AG04450 (cell line): ENCODE measurements around the gene COQ10B. TPM values are rescaled to one million over a fixed set of nuclear protein-coding genes. Genes with fewer than 3 reads are reported as not detected.

Experiments
- CTCF ChIA-PET: fragments of 300-600, 350-600 bp; formaldehyde crosslinking; extraction: SDS; loops from one replicate; lab custom pipeline; 2022; ENCODE audit warnings: antibody characterized with exemption, inconsistent platforms; lab: Charles Lee
- POLR2A ChIA-PET: fragments of 350-600 bp; formaldehyde crosslinking; extraction: SDS; loops from one replicate; lab custom pipeline; 2021; ENCODE audit warnings: antibody characterized with exemption, inconsistent platforms; lab: Yijun Ruan, JAX
- DNase-seq: peaks from one replicate; pipeline ENCODE4 v3.0.0-alpha.2; 2011; ENCODE audit warnings: low read depth, low spot score
- H3K27ac ChIP-seq: one replicate; pipeline ENCODE4 v1.5.1; 2012; ENCODE audit warnings: low read depth, low read length, control low read depth
- H3K27me3 ChIP-seq: one replicate; pipeline ENCODE4 v1.6.0; 2012; ENCODE audit warnings: low read length; ENCODE audit not compliant: control insufficient read depth, insufficient read depth
- H3K4me3 ChIP-seq: 2 replicates; pipeline ENCODE4 v1.5.1; 2011; ENCODE audit warnings: mild to moderate bottlenecking, low read depth, low read length, control low read depth
- H3K9me3 ChIP-seq: 2 replicates; pipeline ENCODE4 v1.5.1; 2012; ENCODE audit warnings: low read length; ENCODE audit not compliant: control insufficient read depth, insufficient read depth
- polyA plus RNA-seq: library from polyadenylated mRNA; depleted of rRNA; stranded (reverse); fragments of >200 nt; gene quantifications from 2 replicates; pipeline ENCODE4 v1.2.3, GENCODE V29; 2011
- TF ChIP-seq, protein P1 (sequence below): IDR thresholded peaks from 2 replicates; pipeline ENCODE4 v1.5.1; 2011; ENCODE audit warnings: low read depth, low read length, control low read depth, inconsistent platforms

Gene COQ10B
- polyA plus RNA-seq, 1 experiment, result 5.8 TPM

DNA sequence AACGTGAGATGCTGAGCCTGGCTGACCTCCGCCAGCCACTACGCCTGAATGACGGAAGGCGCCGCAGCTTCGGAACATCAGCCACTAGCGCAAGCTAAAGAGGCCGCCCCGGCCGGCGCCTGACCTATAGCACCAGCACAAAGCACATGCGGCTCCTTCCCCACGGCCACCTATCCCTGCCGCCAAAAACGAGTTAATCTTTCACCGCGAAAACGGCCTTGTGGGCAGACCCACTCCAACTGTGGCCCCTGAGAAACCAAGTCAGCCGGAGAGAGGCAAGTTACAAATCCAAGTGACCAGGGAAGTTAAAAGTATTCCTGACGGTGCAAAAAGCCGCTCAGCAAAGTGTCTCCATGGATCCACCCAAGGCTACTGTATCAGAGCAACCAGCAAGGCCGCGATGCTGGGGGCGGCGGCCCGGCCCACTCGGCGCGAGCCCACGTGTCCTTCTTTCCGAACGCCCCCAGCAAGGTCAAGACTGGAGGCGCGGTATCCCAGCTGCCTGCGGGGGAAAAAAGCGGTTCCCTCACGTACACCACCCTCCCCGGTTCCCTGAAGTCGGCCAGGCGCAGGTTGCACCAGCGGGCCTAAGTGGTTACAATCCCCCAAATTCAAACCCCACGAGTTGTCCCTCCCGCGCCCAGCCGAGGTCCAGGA lies 45.7 kb downstream of the COQ10B start:
- H3K9me3 ChIP-seq, result no peaks in the 10 kb centered on the region; the same call in 1 of the 2 replicates
- POLR2A ChIA-PET, result interaction anchor here (0.9 to 4.3 kb wide), 7 partner anchors 14 to 177 kb away, joined by 3 to 47 read pairs (median 7); partner anchors contain the start of genes COQ10B, MOB4, RFTN2 and SF3B1
- DNase-seq, result no peak
- TF ChIP-seq, protein P1, sequence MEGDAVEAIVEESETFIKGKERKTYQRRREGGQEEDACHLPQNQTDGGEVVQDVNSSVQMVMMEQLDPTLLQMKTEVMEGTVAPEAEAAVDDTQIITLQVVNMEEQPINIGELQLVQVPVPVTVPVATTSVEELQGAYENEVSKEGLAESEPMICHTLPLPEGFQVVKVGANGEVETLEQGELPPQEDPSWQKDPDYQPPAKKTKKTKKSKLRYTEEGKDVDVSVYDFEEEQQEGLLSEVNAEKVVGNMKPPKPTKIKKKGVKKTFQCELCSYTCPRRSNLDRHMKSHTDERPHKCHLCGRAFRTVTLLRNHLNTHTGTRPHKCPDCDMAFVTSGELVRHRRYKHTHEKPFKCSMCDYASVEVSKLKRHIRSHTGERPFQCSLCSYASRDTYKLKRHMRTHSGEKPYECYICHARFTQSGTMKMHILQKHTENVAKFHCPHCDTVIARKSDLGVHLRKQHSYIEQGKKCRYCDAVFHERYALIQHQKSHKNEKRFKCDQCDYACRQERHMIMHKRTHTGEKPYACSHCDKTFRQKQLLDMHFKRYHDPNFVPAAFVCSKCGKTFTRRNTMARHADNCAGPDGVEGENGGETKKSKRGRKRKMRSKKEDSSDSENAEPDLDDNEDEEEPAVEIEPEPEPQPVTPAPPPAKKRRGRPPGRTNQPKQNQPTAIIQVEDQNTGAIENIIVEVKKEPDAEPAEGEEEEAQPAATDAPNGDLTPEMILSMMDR, result no peak
- H3K4me3 ChIP-seq, result peak overlapping the region; percentile 87
- H3K27ac ChIP-seq, result peak overlapping the region; percentile 66
- CTCF ChIA-PET, result no interaction called here
- no peaks in the 10 kb centered on the region for H3K27me3 ChIP-seq

DNA sequence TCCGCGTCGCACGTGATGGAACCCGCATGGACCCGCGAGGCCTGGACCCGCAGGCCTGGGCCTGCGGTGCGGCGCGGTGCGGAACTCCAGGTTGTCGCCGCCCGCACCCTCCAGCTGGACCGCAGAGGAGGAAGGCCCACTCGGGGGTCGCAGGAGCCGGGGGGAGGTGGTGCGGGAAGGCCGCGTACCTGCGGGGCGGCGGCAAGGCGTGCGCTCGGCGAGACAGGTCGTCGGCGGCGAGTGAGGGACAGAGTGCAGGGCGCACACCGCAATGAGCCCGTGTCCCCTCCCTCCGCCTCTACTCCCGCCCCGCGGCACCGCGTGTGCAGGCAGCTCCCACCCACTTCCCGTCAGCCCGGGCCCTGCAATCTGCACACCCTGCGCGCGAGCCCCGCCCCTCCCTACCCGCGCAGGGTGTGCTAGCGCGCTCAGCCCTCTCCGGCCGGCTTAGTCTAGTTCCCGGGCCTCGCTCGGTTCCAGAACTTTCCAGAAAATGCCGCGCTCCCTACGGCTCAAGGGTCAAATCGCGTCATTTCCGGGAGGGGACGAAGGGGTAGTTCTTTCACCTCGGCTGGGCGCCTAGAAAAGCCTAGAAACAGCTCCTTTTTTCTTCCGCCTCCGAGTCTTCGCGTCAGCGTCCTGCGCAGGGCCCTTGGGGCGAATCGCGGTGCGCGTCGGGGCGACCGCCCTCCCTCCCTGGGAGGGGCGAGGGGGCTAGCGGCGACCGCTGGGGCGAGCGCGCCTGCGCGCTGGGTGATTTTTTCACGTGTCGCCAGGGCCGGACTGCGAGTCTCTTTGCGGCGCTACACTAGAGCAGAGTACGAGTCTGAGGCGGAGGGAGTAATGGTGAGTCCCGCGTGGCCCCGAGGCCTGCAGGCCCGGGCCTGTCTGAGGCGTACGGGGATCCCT lies 46.5 kb downstream of the COQ10B start, which contains the start of the genes HSPD1 and HSPE1:
Gene HSPD1 (minus strand): TSS at position 247 of the 909 bp plus-strand sequence. CDS start 992 bp downstream, outside the sequence.
Gene HSPE1 (plus strand): TSS at position 786 of the 909 bp plus-strand sequence. CDS start 58 bp downstream, at position 844.
- Histone ChIP-seq H3K27ac (peak within 1 kb of the TSS; percentile 91), H3K27me3 (no peaks in the 10 kb centered on the region), H3K4me3 (peak within 1 kb of the TSS; percentile 87), H3K9me3 (no peaks in the 10 kb centered on the region; the same call in 1 of the 2 replicates)
- DNase-seq, result peak; percentile 98
- ChIA-PET POLR2A (interaction anchor here (0.6 to 4.3 kb wide), 13 partner anchors 8 to 207 kb away, joined by 3 to 47 read pairs (median 6); partner anchors contain the start of genes COQ10B, MARS2, MOB4 and RFTN2), CTCF (no interaction called here)
- TF ChIP-seq, protein P1, result no peak

DNA sequence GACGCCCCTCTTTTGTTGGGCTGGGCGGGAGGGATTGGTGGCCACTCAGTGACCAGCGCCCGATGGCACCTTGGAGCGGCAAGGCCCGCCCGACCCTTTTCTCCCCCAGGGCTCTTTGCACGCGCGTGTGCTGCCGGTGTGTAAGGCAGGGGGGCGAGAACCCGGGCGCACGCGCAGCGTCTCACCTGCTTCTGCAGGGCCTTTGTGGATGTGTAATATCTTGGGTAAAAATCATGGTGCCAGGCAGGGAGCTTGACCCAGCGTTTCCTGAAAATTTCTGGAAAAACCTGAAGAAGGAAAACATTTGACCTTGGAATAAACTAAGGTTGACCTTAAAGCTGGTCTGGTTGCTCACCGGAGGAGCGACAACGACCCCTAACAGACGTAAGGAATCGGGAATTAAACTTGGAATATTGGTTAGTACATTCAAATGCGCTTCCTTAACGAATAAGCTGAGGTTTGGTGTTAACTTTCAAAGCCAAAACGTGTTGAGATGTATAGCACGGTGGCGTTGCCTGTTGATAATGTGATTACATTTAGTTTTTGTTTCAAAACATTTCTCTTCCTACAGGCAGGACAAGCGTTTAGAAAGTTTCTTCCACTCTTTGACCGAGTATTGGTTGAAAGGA lies 47.3 kb downstream of the COQ10B start:
- Histone ChIP-seq H3K4me3 (peak overlapping the region; percentile 87), H3K27ac (peak overlapping the region; percentile 91), H3K27me3 (no peaks in the 10 kb centered on the region), H3K9me3 (no peaks in the 10 kb centered on the region; the same call in 1 of the 2 replicates)
- CTCF ChIA-PET, result no interaction called here
- TF ChIP-seq, protein P1, result no peak
- no peak for DNase-seq
- POLR2A ChIA-PET, result interaction anchor here (0.8 to 4.3 kb wide), 9 partner anchors 8 to 206 kb away, joined by 5 to 47 read pairs (median 7); partner anchors contain the start of genes COQ10B, MOB4, RFTN2 and SF3B1

DNA sequence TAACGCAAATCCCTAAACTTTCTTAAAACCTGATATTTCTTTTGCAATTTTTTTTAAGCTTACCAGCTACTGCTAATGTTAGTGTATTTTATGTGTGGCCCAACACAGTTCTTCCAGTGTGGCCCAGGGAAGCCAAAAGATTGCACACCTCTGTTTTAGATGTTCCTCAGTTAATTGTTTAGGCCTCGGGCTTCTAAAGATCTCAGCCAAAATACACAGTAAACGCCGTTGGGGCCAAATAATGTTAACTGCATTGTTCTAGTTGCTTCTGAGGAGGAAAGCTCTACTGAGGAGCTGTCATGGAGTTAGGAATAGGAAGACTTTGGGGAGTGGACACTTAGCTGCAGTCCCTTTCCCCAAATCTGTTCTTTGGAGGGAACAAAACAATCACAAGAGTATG lies 48.8 kb downstream of the COQ10B start:
- ChIA-PET CTCF (interaction anchor here (1.4 kb wide), 1 partner anchor 14 kb away, joined by 3 read pairs; the partner anchor contains the start of gene MOB4), POLR2A (interaction anchor here (0.7 kb wide), 1 partner anchor 49 kb away, joined by 3 read pairs; the partner anchor contains the start of gene COQ10B)

More for the DNA sequence above, 48.8 kb downstream of the COQ10B start:
- DNase-seq, result no peak
- H3K27ac ChIP-seq, result no peak overlapping the region
- H3K9me3 ChIP-seq, result no peaks in the 10 kb centered on the region; the same call in 1 of the 2 replicates
- H3K27me3 ChIP-seq, result no peaks in the 10 kb centered on the region
- 0 out of 2 replicates have a peak overlapping the region, but pooled peaks have one; percentile 7 for H3K4me3 ChIP-seq
- TF ChIP-seq, protein P1, result no peak
